SK-N-SH (cell line): ENCODE measurements around the gene GUK1. TPM values are rescaled to one million over a fixed set of nuclear protein-coding genes. Genes with fewer than 3 reads are reported as not detected.
A peak's percentile ranks its signal among the peaks of the same experiment; 100 is the strongest.

Experiments
- CTCF ChIA-PET: fragments of 300-600, 350-600 bp; formaldehyde crosslinking; extraction: SDS; loops from one replicate; lab custom pipeline; 2021; lab: Yijun Ruan, JAX
- POLR2A ChIA-PET: fragments of 350-600 bp; sonication (Branson Sonifier 250); formaldehyde crosslinking; extraction: SDS; loops from one replicate; lab custom pipeline; 2020; ENCODE audit warnings: antibody characterized with exemption, inconsistent platforms; lab: Yijun Ruan, JAX
- DNase-seq: peaks from one replicate; pipeline ENCODE4 v3.0.0; 2012
- H2AFZ ChIP-seq: fragments of 200-600 bp; sonication (generic); 2 replicates; pipeline ENCODE4 v1.8.1; 2016; ENCODE audit warnings: antibody characterized with exemption, mild to moderate bottlenecking, low read depth
- H3F3A ChIP-seq: fragments of 200-600 bp; sonication (generic); replicated peaks from 2 replicates; pipeline ENCODE3; 2016; ENCODE audit warnings: antibody characterized with exemption, mild to moderate bottlenecking; ENCODE audit not compliant: insufficient read depth
- H3K27ac ChIP-seq, 2 experiments: fragments of 200-500 bp in 1 of 2; fragments of 200-600 bp in 1 of 2; sonication (Bioruptor generic) in 1 of 2; sonication (generic), shearing (Covaris generic) in 1 of 2; 2 replicates each; pipeline versions ENCODE4 v1.5.1 to v1.6.1; 2014 to 2016; ENCODE audit warnings: low read depth in 2 of 2, inconsistent platforms in 1 of 2, low read length in 1 of 2, mild to moderate bottlenecking in 1 of 2, mixed read lengths in 1 of 2
- H3K27me3 ChIP-seq: fragments of 200-600 bp; sonication (generic), shearing (Covaris generic); 2 replicates; pipeline ENCODE4 v1.6.1; 2016; ENCODE audit warnings: mixed run types; ENCODE audit not compliant: insufficient read depth
- H3K36me3 ChIP-seq, 2 experiments: fragments of 200-500 bp in 1 of 2; fragments of 200-600 bp in 1 of 2; sonication (Bioruptor generic) in 1 of 2; sonication (generic) in 1 of 2; replicated peaks in 1 of 2; 2 replicates each; pipeline versions ENCODE3 to v1.5.1; 2014 to 2016; ENCODE audit warnings: low read length in 1 of 2, mild to moderate bottlenecking in 1 of 2; ENCODE audit not compliant: insufficient read depth in 2 of 2, control insufficient read depth in 1 of 2
- H3K4me1 ChIP-seq, 2 experiments: fragments of 200-500 bp in 1 of 2; fragments of 200-600 bp in 1 of 2; sonication (Bioruptor generic) in 1 of 2; sonication (generic), shearing (Covaris generic) in 1 of 2; 2 replicates each; pipeline versions ENCODE4 v1.5.1 to v1.6.1; 2014 to 2016; ENCODE audit warnings: low read depth in 1 of 2, low read length in 1 of 2, mixed run types in 1 of 2; ENCODE audit not compliant: insufficient read depth in 2 of 2, control insufficient read depth in 1 of 2
- H3K4me2 ChIP-seq: fragments of 200-600 bp; sonication (generic), shearing (Covaris generic); 2 replicates; pipeline ENCODE4 v1.6.1; 2017; ENCODE audit warnings: mixed run types
- H3K4me3 ChIP-seq, 2 experiments: fragments of 200-500 bp in 1 of 2; fragments of 200-600 bp in 1 of 2; sonication (Bioruptor generic) in 1 of 2; sonication (generic), shearing (Covaris generic) in 1 of 2; 2 replicates each; pipeline versions ENCODE4 v1.5.1 to v1.8.1; 2014 to 2016; ENCODE audit warnings: low read depth in 2 of 2, inconsistent platforms in 1 of 2, low read length in 1 of 2, mild to moderate bottlenecking in 1 of 2, mixed read lengths in 1 of 2, moderate library complexity in 1 of 2
- H3K79me2 ChIP-seq: fragments of 200-600 bp; sonication (generic); 2 replicates; pipeline ENCODE4 v1.8.1; 2017; ENCODE audit warnings: mild to moderate bottlenecking; ENCODE audit not compliant: insufficient read depth
- H3K9ac ChIP-seq: fragments of 200-600 bp; sonication (generic); 2 replicates; pipeline ENCODE4 v1.6.1; 2017; ENCODE audit warnings: mixed run types
- H3K9me2 ChIP-seq: fragments of 200-600 bp; sonication (generic); 2 replicates; pipeline ENCODE4 v1.6.1; 2017; ENCODE audit warnings: mixed run types
- H3K9me3 ChIP-seq: fragments of 200-600 bp; sonication (generic); 2 replicates; pipeline ENCODE4 v1.6.1; 2017; ENCODE audit warnings: mixed run types, mild to moderate bottlenecking, moderate library complexity
- H4K20me1 ChIP-seq: fragments of 200-600 bp; sonication (generic); 2 replicates; pipeline ENCODE4 v1.6.1; 2017; ENCODE audit warnings: mild to moderate bottlenecking, mixed run types; ENCODE audit not compliant: insufficient read depth
- CTCF ChIP-seq: fragments of 200-600 bp; sonication (generic); IDR thresholded peaks from 2 replicates; pipeline ENCODE4 v1.6.1; 2017; ENCODE audit warnings: antibody characterized with exemption, mild to moderate bottlenecking, moderate library complexity
- ELF1 ChIP-seq: IDR thresholded peaks from 2 replicates; pipeline ENCODE4 v1.4.0; 2012
- EP300 ChIP-seq, 2 experiments: IDR thresholded peaks; 2 replicates each; pipeline versions ENCODE4 v1.4.0 to v1.6.1; 2012; ENCODE audit warnings: borderline replicate concordance in 1 of 2, low read depth in 1 of 2, low read length in 1 of 2
- FOSL2 ChIP-seq: IDR thresholded peaks from 2 replicates; pipeline ENCODE4 v1.4.0; 2012; ENCODE audit warnings: low read depth, mild to moderate bottlenecking, moderate library complexity, borderline replicate concordance
- GABPA ChIP-seq: IDR thresholded peaks from 2 replicates; pipeline ENCODE4 v1.4.0; 2012; ENCODE audit warnings: low read depth, mild to moderate bottlenecking
- GATA2 ChIP-seq: sonication (generic); formaldehyde crosslinking; IDR thresholded peaks from 2 replicates; pipeline ENCODE4 v1.5.0; 2020; ENCODE audit warnings: mild to moderate bottlenecking, missing genetic modification reagents
- IRF3 ChIP-seq: fragments of 150-350 bp; IDR thresholded peaks from 2 replicates; pipeline ENCODE4 v1.6.1; 2016; ENCODE audit warnings: mild to moderate bottlenecking, low read depth, low read length
- JUND ChIP-seq: IDR thresholded peaks from 2 replicates; pipeline ENCODE4 v1.4.0; 2012
- MEF2A ChIP-seq: IDR thresholded peaks from 2 replicates; pipeline ENCODE4 v1.4.0; 2012; ENCODE audit warnings: low read depth, borderline replicate concordance
- PBX3 ChIP-seq: IDR thresholded peaks from 2 replicates; pipeline ENCODE4; 2012
- RCOR1 ChIP-seq: fragments of 150-350 bp; IDR thresholded peaks from 2 replicates; pipeline ENCODE4 v1.6.1; 2017; ENCODE audit warnings: antibody characterized with exemption, low read length
- RFX5 ChIP-seq: IDR thresholded peaks from 2 replicates; pipeline ENCODE4 v1.6.1; 2012; ENCODE audit warnings: mild to moderate bottlenecking, improper control_type of control experiment, low read length
- RXRA ChIP-seq: IDR thresholded peaks from 2 replicates; pipeline ENCODE4 v1.4.0; 2012; ENCODE audit warnings: low read depth, mild to moderate bottlenecking, borderline replicate concordance
- SIN3A ChIP-seq: IDR thresholded peaks from 2 replicates; pipeline ENCODE4 v1.6.1; 2012; ENCODE audit warnings: low read depth, mild to moderate bottlenecking, low read length, moderate library complexity, borderline replicate concordance
- SMC3 ChIP-seq: IDR thresholded peaks from 2 replicates; pipeline ENCODE4 v1.6.1; 2012; ENCODE audit warnings: low read depth, low read length, improper control_type of control experiment
- TCF12 ChIP-seq: IDR thresholded peaks from 2 replicates; pipeline ENCODE4 v1.4.0; 2012
- TEAD4 ChIP-seq: IDR thresholded peaks from 2 replicates; pipeline ENCODE4 v1.4.0; 2012; ENCODE audit warnings: mild to moderate bottlenecking, borderline replicate concordance; ENCODE audit not compliant: insufficient read depth
- USF1 ChIP-seq: IDR thresholded peaks from 2 replicates; pipeline ENCODE4 v1.4.0; 2012; ENCODE audit warnings: low read depth, borderline replicate concordance
- USF2 ChIP-seq: fragments of 150-350 bp; IDR thresholded peaks from 2 replicates; pipeline ENCODE4 v1.6.1; 2017; ENCODE audit warnings: antibody characterized with exemption, low read length, low read depth, borderline replicate concordance
- YY1 ChIP-seq: IDR thresholded peaks from 2 replicates; pipeline ENCODE4 v1.4.0; 2012; ENCODE audit warnings: low read depth, mild to moderate bottlenecking
- WGBS: methylation state at CpG from one replicate; pipeline ENCODE4 v1.1.6; 2017; ENCODE audit warnings: low lambda C conversion rate; 5-methylcytosine and 5-hydroxymethylcytosine counted together
- polyA plus RNA-seq, 3 experiments: library from polyadenylated mRNA; depleted of rRNA; stranded (reverse); fragments of >200 nt; gene quantifications; 2 replicates each; pipeline ENCODE4 v1.2.3, GENCODE V29; 2012

GUK1 gene
- polyA plus RNA-seq, 1 of the 3 experiments (the other 2 are of a cell fraction): 742 TPM

- H3K9ac ChIP-seq: no peak overlapping the region
- DNase-seq: peak; percentile 13
- TF ChIP-seq GABPA: no peak
- no peak for TF ChIP-seq CTCF
- no peak for TF ChIP-seq USF1
- no peak for TF ChIP-seq SIN3A
- no peak for TF ChIP-seq USF2
- TF ChIP-seq RFX5: no peak
- TF ChIP-seq RCOR1: no peak
- TF ChIP-seq MEF2A: no peak
- no peak for TF ChIP-seq FOSL2
- no peaks in the 10 kb centered on the region for H3K9me3 ChIP-seq
- 95% methylated on average over 9 of the region's 16 CpGs for WGBS
- H3K27me3 ChIP-seq: no peaks in the 10 kb centered on the region
- peaks cover 69% of the 10 kb centered on the region for H4K20me1 ChIP-seq
- ChIA-PET CTCF (interaction anchor here (1.7 to 5.4 kb wide), 2 partner anchors 14 to 21 kb away, joined by 5 to 24 read pairs; partner anchors contain the start of gene IBA57), POLR2A (no interaction called here)
- peaks cover 4 to 36% of the 10 kb centered on the region in 2 experiments for H3K36me3 ChIP-seq
- H2AFZ ChIP-seq: no peak overlapping the region
- peaks cover 69% of the 10 kb centered on the region for H3K79me2 ChIP-seq
- H3K27ac ChIP-seq: no peak overlapping the region
- H3F3A ChIP-seq: no peaks in the 10 kb centered on the region
- H3K4me1 ChIP-seq: peaks cover 23 to 28% of the 10 kb centered on the region in 2 experiments; a peak in 2 of 4 replicates
- H3K9me2 ChIP-seq: no peaks in the 10 kb centered on the region
- no peak overlapping the region for H3K4me3 ChIP-seq
- no peak overlapping the region for H3K4me2 ChIP-seq
Observed at GRCh38 chr1:228144193-228144992, 4.3 kb downstream of the GUK1 start.

GRCh38 chr1:228144993-228145343 lies 4.9 kb downstream of the GUK1 start:
- DNase-seq: peak; percentile 10
- 93% methylated on average over 5 of the region's 8 CpGs for WGBS
- Histone ChIP-seq H3K27ac (no peak overlapping the region), H3K9me2 (no peaks in the 10 kb centered on the region), H3K9me3 (no peaks in the 10 kb centered on the region), H4K20me1 (peaks cover 69% of the 10 kb centered on the region), H3K4me2 (no peak overlapping the region), H3F3A (no peaks in the 10 kb centered on the region), H2AFZ (no peak overlapping the region), H3K4me1 (peaks cover 23 to 29% of the 10 kb centered on the region in 2 experiments; a peak in 2 of 4 replicates), H3K36me3 (peaks cover 4 to 36% of the 10 kb centered on the region in 2 experiments), H3K79me2 (peaks cover 69% of the 10 kb centered on the region), H3K9ac (no peak overlapping the region), H3K4me3 (no peak overlapping the region), H3K27me3 (no peaks in the 10 kb centered on the region)
- ChIA-PET POLR2A (no interaction called here), CTCF (interaction anchor here (1.7 to 5.4 kb wide), 2 partner anchors 14 to 21 kb away, joined by 5 to 24 read pairs; partner anchors contain the start of gene IBA57)
- no peak for TF ChIP-seq SMC3
- TF ChIP-seq JUND: no peak
- no peak for TF ChIP-seq TEAD4
- no peak for TF ChIP-seq USF2
- no peak for TF ChIP-seq GABPA
- TF ChIP-seq PBX3: no peak
- no peak for TF ChIP-seq MEF2A
- TF ChIP-seq ELF1: no peak
- TF ChIP-seq RXRA: no peak
- no peak for TF ChIP-seq TCF12
- TF ChIP-seq YY1: no peak
- TF ChIP-seq FOSL2: no peak
- TF ChIP-seq RFX5: no peak
- no peak for TF ChIP-seq EP300 (IDR thresholded peaks at IDR 0.05; ENCODE audit: borderline replicate concordance in 1 of 2, low read depth in 1 of 2, low read length in 1 of 2)
- TF ChIP-seq SIN3A: no peak
- no peak for TF ChIP-seq GATA2
- no peak for TF ChIP-seq IRF3
